ENCODE measurements around the gene CP.

GRCh38 chr3:149152420-149152819 lies 69.2 kb downstream of the CP start:
- TF ChIP-seq POLR2AphosphoS5 (IDR thresholded peaks at IDR 0.05; ENCODE audit: low read depth) (no peak), CTCF (IDR thresholded peaks at IDR 0.05; ENCODE audit: insufficient read depth, low read length) (no peak)

Data from HL-60 (cell line).